VCaP (cell line): Measurements from ENCODE around the gene IREB2.

Experiments
- H3K27ac ChIP-seq: fragments of 450-650 bp; 2 replicates; pipeline ENCODE4 v1.5.1; 2017
- CTCF ChIP-seq: fragments of 450-650 bp; conservative IDR thresholded peaks from 2 replicates; pipeline ENCODE4 v1.5.1; 2017; ENCODE audit warnings: mild to moderate bottlenecking, moderate library complexity

Gene IREB2

GRCh38 chr15:78456426-78456825, 18.4 kb downstream of the IREB2 start:
- H3K27ac ChIP-seq: peak overlapping the region; percentile 81
- TF ChIP-seq CTCF: no peak

- peak overlapping the region; percentile 81 for H3K27ac ChIP-seq
- TF ChIP-seq CTCF: no peak
Measured at GRCh38 chr15:78457101-78457500, 19.1 kb downstream of the IREB2 start.

DNA sequence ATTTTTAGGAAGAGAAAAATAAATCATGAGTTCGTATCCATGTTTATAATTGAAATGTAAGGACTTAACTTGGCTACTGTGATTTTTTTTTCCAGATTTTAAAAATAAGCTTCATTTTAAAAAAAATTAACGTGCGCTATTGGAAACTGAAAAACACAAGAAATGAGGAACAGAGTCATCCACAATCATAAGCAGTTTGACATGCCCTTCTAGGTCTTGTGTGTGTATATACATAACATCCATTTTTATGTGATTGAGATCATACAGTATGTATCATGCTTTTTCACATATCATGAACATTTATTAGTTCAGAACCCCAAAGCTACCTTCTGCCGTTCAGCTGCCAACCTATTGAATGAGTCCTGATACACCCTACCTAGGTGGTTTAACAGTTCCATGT, 22.7 kb downstream of the IREB2 start:
- no peak for TF ChIP-seq CTCF
- peak overlapping the region; percentile 12; the same call in 1 of the 2 replicates for H3K27ac ChIP-seq

- no peak for TF ChIP-seq CTCF
- peak overlapping the region; percentile 12; the same call in 1 of the 2 replicates for H3K27ac ChIP-seq
Measured at GRCh38 chr15:78461171-78461888, 23.3 kb downstream of the IREB2 start.

DNA sequence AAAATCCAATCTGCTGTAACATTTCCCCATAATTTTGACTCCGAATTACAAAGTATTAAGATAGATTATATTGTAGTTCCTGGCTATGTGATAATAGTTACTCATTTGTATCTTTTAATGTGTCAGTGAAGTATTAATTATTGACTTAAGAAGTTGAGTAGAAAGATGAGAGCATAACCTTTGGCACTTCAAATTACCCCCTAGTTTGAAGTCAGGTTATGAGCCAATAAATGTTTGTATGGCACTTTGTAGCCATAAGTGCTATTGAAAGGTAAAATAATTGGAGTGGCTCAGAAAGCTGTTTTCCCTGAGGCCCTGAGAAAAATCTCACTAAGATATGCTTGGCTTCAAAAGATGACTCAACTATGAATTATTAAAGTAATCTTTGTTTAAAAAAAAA, 31.0 kb downstream of the IREB2 start:
- H3K27ac ChIP-seq: no peak overlapping the region
- TF ChIP-seq CTCF: no peak

DNA sequence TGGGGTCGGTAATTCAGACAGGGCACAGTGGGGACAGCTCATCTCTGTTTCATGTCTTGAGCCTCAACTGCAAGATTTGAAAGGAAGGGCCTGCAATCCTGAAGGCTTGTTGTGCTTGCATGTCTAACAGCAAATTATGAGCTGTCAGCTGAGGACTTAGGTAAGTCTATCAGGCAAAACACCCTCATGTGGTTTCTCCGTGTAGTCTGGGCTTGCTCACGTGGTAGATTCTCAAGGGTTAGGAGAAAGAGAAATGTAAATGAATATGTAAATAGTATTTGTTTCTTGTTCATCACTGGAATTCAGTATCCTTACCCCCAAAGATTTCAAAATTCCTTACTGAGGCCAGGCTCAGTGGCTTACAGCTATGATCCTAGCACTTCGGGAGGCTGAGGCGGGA, 39.3 kb downstream of the IREB2 start:
- TF ChIP-seq CTCF: no peak
- H3K27ac ChIP-seq: no peak overlapping the region

- no peak overlapping the region for H3K27ac ChIP-seq
- no peak for TF ChIP-seq CTCF
Measured at GRCh38 chr15:78479650-78480049, 41.6 kb downstream of the IREB2 start.
